Cardiac muscle cell (in vitro differentiated cells and primary cell): ENCODE measurements around the gene TLCD1. TPM values are rescaled to one million over a fixed set of nuclear protein-coding genes. Genes with fewer than 3 reads are reported as not detected.

Source experiments
- DNase-seq, 2 donors: peaks; one replicate each; pipeline versions ENCODE4 v3.0.0 to v3.0.0-alpha.2; 2010 to 2017; ENCODE audit warnings: low read depth in 1 of 2, low spot score in 1 of 2
- H3K27ac ChIP-seq: fragments of 200-600 bp; sonication (generic); 2 replicates; pipeline ENCODE4 v1.5.1; 2016
- H3K27me3 ChIP-seq: fragments of 200-600 bp; sonication (generic); 2 replicates; pipeline ENCODE4 v1.6.0; 2016; ENCODE audit warnings: control low read depth
- H3K36me3 ChIP-seq: fragments of 200-600 bp; sonication (generic); 2 replicates; pipeline ENCODE4 v1.5.1; 2016; ENCODE audit warnings: control low read depth
- H3K4me1 ChIP-seq: fragments of 200-600 bp; sonication (generic); 2 replicates; pipeline ENCODE4 v1.8.1; 2017; ENCODE audit warnings: low read depth, mild to moderate bottlenecking, mixed run types
- H3K4me3 ChIP-seq: fragments of 200-600 bp; sonication (generic); 2 replicates; pipeline ENCODE4 v1.5.1; 2016; ENCODE audit warnings: mild to moderate bottlenecking
- H3K9me3 ChIP-seq: fragments of 200-600 bp; sonication (generic); 2 replicates; pipeline ENCODE4 v1.5.1; 2017; ENCODE audit warnings: low read depth, mild to moderate bottlenecking, control low read depth
- polyA plus RNA-seq: library from polyadenylated mRNA; unstranded; fragments of >200 nt; fragmentation: Nextera tagmentation; extraction: Ambion mirVana; gene quantifications from 2 replicates; pipeline ENCODE4 v1.2.1, GENCODE V29; 2016
- total RNA-seq: library from RNA; depleted of rRNA; stranded (reverse); fragments of >200 nt; gene quantifications from 2 replicates; pipeline ENCODE4 v1.2.3, GENCODE V29; 2016
- TF ChIP-seq, protein P1 (sequence below): IDR thresholded peaks from 2 replicates; pipeline ENCODE4 v1.5.1; 2012; ENCODE audit warnings: low read depth, mild to moderate bottlenecking, low read length

TLCD1 gene
- total and polyA plus RNA-seq, 2 experiments from 2014 or later = 3.0 to 15.4 TPM

DNA sequence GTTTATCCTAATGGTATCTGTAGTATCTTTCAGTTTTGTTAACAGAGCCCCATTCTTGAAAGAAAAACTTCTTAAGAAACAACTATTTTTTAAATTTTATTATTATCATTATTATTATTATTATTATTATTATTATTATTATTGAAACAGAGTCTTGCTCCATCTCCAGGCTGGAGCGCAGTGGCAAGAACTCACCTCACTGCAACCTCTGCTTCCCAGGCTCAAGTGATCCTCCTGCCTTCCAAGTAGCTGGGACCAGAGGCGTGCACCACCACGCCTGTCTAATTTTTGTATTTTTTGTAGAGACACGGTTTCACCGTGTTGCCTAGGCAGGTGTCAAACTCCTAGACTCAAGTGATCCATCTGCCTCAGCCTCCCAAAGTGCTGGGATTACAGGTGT lies 40.7 kb downstream of the TLCD1 start:
- no peaks in the 10 kb centered on the region for H3K27me3 ChIP-seq
- H3K9me3 ChIP-seq = no peaks in the 10 kb centered on the region
- no peak overlapping the region for H3K27ac ChIP-seq
- peaks cover 95% of the 10 kb centered on the region for H3K36me3 ChIP-seq
- TF ChIP-seq, protein P1, sequence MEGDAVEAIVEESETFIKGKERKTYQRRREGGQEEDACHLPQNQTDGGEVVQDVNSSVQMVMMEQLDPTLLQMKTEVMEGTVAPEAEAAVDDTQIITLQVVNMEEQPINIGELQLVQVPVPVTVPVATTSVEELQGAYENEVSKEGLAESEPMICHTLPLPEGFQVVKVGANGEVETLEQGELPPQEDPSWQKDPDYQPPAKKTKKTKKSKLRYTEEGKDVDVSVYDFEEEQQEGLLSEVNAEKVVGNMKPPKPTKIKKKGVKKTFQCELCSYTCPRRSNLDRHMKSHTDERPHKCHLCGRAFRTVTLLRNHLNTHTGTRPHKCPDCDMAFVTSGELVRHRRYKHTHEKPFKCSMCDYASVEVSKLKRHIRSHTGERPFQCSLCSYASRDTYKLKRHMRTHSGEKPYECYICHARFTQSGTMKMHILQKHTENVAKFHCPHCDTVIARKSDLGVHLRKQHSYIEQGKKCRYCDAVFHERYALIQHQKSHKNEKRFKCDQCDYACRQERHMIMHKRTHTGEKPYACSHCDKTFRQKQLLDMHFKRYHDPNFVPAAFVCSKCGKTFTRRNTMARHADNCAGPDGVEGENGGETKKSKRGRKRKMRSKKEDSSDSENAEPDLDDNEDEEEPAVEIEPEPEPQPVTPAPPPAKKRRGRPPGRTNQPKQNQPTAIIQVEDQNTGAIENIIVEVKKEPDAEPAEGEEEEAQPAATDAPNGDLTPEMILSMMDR = no peak
- H3K4me3 ChIP-seq = no peak overlapping the region
- DNase-seq = no peak
- H3K4me1 ChIP-seq = no peaks in the 10 kb centered on the region

DNA sequence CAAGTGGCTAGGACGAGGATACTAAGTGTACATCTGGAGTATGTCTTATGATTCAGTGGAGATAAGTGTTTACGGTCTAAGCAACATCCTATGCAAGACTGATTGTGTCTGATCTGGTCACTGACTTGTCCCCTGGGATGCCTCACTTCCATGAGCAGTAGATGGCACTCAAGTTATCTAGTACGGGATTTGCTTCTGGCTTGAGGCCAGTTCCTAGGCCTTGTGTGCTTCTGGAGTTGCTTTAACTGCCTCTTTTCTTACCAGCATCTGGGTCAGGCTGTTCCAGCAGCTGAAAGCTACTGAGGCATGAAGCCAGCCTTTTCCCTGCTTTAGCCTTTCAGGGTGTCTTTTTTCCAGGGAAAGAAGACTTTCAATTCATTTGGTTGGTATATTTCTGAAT lies 41.1 kb downstream of the TLCD1 start:
- Histone ChIP-seq H3K4me3 (no peak overlapping the region), H3K27ac (no peak overlapping the region), H3K36me3 (peaks cover 95% of the 10 kb centered on the region), H3K27me3 (no peaks in the 10 kb centered on the region), H3K9me3 (no peaks in the 10 kb centered on the region), H3K4me1 (no peaks in the 10 kb centered on the region)
- DNase-seq = peak in 1 of 2 donors; percentile 54
- TF ChIP-seq, protein P1 = no peak

DNA sequence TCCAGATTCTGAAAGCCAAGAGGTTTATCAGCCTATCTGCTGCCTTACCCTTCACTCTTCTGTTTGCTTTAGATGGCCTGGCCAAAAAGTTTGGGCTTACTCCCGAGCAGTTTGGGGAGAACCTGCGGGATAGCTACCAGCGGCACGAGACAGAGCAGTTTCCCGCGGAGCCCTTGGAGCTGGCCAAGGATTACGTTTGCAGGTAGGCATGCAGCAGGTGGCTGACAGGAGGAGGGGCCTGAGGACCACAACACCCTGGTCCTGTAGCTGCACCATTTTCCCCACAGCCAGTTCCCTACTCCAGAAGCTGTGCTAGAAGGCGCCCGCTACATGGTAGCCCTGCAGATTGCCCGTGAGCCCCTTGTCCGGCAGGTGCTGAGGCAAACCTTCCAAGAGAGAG lies 43.4 kb downstream of the TLCD1 start:
- peaks cover 93% of the 10 kb centered on the region for H3K36me3 ChIP-seq
- H3K4me1 ChIP-seq = no peaks in the 10 kb centered on the region
- no peaks in the 10 kb centered on the region for H3K9me3 ChIP-seq
- no peaks in the 10 kb centered on the region for H3K27me3 ChIP-seq
- TF ChIP-seq, protein P1 = no peak
- H3K4me3 ChIP-seq = no peak overlapping the region
- H3K27ac ChIP-seq = no peak overlapping the region
- no peak for DNase-seq

DNA sequence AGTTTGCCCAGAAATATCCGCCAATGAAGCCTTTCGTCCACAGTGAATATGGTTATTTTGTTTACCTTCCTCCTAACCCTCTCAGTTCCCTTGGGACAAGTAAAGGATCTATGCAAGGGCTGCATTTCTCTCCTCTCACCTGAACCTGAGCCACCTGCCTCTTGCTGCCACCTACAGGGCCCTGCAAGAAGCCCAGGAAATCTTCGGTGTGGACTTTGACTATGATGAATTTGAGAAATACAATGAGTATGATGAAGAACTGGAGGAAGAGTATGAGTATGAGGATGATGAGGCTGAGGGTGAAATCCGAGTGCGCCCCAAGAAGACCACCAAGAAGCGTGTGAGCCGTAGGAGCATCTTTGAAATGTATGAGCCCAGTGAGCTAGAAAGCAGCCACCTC lies 50.1 kb downstream of the TLCD1 start:
- Histone ChIP-seq H3K4me3 (no peak overlapping the region), H3K9me3 (no peaks in the 10 kb centered on the region), H3K27me3 (no peaks in the 10 kb centered on the region), H3K27ac (no peak overlapping the region), H3K36me3 (peaks cover 89% of the 10 kb centered on the region), H3K4me1 (no peaks in the 10 kb centered on the region)
- DNase-seq = no peak
- TF ChIP-seq, protein P1 = no peak

DNA sequence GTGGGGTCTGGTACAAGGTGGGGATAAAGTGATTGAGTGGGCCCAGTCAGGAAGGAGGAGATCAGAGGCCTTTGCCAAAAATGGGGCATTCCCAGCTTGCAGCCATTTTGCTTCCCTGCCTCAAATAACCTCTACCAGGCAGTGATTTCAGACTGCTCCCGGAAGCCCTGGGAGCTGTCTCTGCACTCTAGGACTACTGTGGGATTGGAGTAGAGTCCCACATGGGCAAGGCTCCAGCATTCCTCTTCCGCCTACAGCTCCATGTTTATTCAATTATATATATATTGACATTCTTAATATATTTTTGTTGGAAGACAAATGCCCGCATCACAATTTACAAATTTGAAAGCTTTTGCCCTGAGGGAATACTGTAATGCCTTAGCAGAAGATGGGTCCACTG lies 50.5 kb downstream of the TLCD1 start:
- Histone ChIP-seq H3K4me1 (no peaks in the 10 kb centered on the region), H3K36me3 (peaks cover 87% of the 10 kb centered on the region), H3K27ac (no peak overlapping the region), H3K9me3 (no peaks in the 10 kb centered on the region), H3K4me3 (no peak overlapping the region), H3K27me3 (no peaks in the 10 kb centered on the region)
- no peak for DNase-seq
- TF ChIP-seq, protein P1 = no peak

Other genes with a start within 250 kb of the TLCD1 start
- gene FOXN1, start 219.9 kb downstream of the TLCD1 start, total RNA-seq = 0.06 and 0.18 TPM in 2 replicates
- not detected in 2 replicates for gene FOXN1, start 219.9 kb downstream of the TLCD1 start, polyA plus RNA-seq
- 124 and 125 TPM in 2 replicates for gene UNC119, start 173.6 kb downstream of the TLCD1 start, total RNA-seq
- 73.3 and 101 TPM in 2 replicates for gene UNC119, start 173.6 kb downstream of the TLCD1 start, polyA plus RNA-seq
- gene PIGS, start 154.7 kb downstream of the TLCD1 start, total RNA-seq = 107 and 114 TPM in 2 replicates
- 121 and 122 TPM in 2 replicates for gene PIGS, start 154.7 kb downstream of the TLCD1 start, polyA plus RNA-seq
- gene ALDOC, start 149.3 kb downstream of the TLCD1 start, total RNA-seq = 183 and 334 TPM in 2 replicates
- 112 and 177 TPM in 2 replicates for gene ALDOC, start 149.3 kb downstream of the TLCD1 start, polyA plus RNA-seq
- 9.8 and 52.7 TPM in 2 replicates for gene SPAG5, start 127.2 kb downstream of the TLCD1 start, total RNA-seq
- 27.0 and 84.6 TPM in 2 replicates for gene SPAG5, start 127.2 kb downstream of the TLCD1 start, polyA plus RNA-seq
- 7.3 and 16.2 TPM in 2 replicates for gene RSKR, start 112.0 kb downstream of the TLCD1 start, total RNA-seq
- gene RSKR, start 112.0 kb downstream of the TLCD1 start, polyA plus RNA-seq = 2.8 and 3.5 TPM in 2 replicates
- 67.3 and 89.0 TPM in 2 replicates for gene BLTP2, start 81.1 kb downstream of the TLCD1 start, total RNA-seq
- gene BLTP2, start 81.1 kb downstream of the TLCD1 start, polyA plus RNA-seq = 49.2 and 49.9 TPM in 2 replicates
- gene SDF2, start 64.3 kb downstream of the TLCD1 start, total RNA-seq = 26.1 and 33.9 TPM in 2 replicates
- 69.0 and 85.7 TPM in 2 replicates for gene SDF2, start 64.3 kb downstream of the TLCD1 start, polyA plus RNA-seq
- 33.5 and 67.8 TPM in 2 replicates for gene SUPT6H, start 64.0 kb downstream of the TLCD1 start, total RNA-seq
- 29.7 and 33.7 TPM in 2 replicates for gene SUPT6H, start 64.0 kb downstream of the TLCD1 start, polyA plus RNA-seq
- gene PROCA1, start 14.3 kb downstream of the TLCD1 start, total RNA-seq = 19.4 and 44.8 TPM in 2 replicates
- 7.8 and 11.1 TPM in 2 replicates for gene PROCA1, start 14.3 kb downstream of the TLCD1 start, polyA plus RNA-seq
- 256 and 276 TPM in 2 replicates for gene RAB34, start 8.4 kb downstream of the TLCD1 start, total RNA-seq
- 177 and 186 TPM in 2 replicates for gene RAB34, start 8.4 kb downstream of the TLCD1 start, polyA plus RNA-seq
- gene RPL23A, start 6.2 kb downstream of the TLCD1 start, total RNA-seq = 332 and 489 TPM in 2 replicates
- gene RPL23A, start 6.2 kb downstream of the TLCD1 start, polyA plus RNA-seq = 944 and 1,028 TPM in 2 replicates
- gene NEK8, start 2.6 kb upstream of the TLCD1 start, total RNA-seq = 5.0 and 7.7 TPM in 2 replicates
- gene NEK8, start 2.6 kb upstream of the TLCD1 start, polyA plus RNA-seq = 9.0 and 13.6 TPM in 2 replicates
- 53.8 and 57.8 TPM in 2 replicates for gene TRAF4, start 17.8 kb upstream of the TLCD1 start, total RNA-seq
- 27.2 and 34.1 TPM in 2 replicates for gene TRAF4, start 17.8 kb upstream of the TLCD1 start, polyA plus RNA-seq
- 19.4 and 25.5 TPM in 2 replicates for gene FAM222B, start 116.6 kb upstream of the TLCD1 start, total RNA-seq
- 30.3 and 34.1 TPM in 2 replicates for gene FAM222B, start 116.6 kb upstream of the TLCD1 start, polyA plus RNA-seq
- 32.3 and 44.3 TPM in 2 replicates for gene ERAL1, start 128.8 kb upstream of the TLCD1 start, total RNA-seq
- 75.2 and 77.1 TPM in 2 replicates for gene ERAL1, start 128.8 kb upstream of the TLCD1 start, polyA plus RNA-seq
- 102 and 110 TPM in 2 replicates for gene FLOT2, start 171.5 kb upstream of the TLCD1 start, total RNA-seq
- 145 and 158 TPM in 2 replicates for gene FLOT2, start 171.5 kb upstream of the TLCD1 start, polyA plus RNA-seq
- 40.9 and 44.6 TPM in 2 replicates for gene DHRS13, start 176.8 kb upstream of the TLCD1 start, total RNA-seq
- 28.1 and 35.4 TPM in 2 replicates for gene DHRS13, start 176.8 kb upstream of the TLCD1 start, polyA plus RNA-seq
- gene PHF12, start 225.3 kb upstream of the TLCD1 start, total RNA-seq = 45.6 and 46.1 TPM in 2 replicates
- 11.6 and 17.9 TPM in 2 replicates for gene PHF12, start 225.3 kb upstream of the TLCD1 start, polyA plus RNA-seq